ENCODE measurements around the gene RNF220. TPM values are rescaled to one million over a fixed set of nuclear protein-coding genes. Genes with fewer than 3 reads are reported as not detected.
A peak's percentile ranks its signal among the peaks of the same experiment; 100 is the strongest.

Gene RNF220
- total and polyA plus RNA-seq, 9 of the 15 experiments (the other 6 are each of a cell fraction or from before 2014, with no cell fraction given) = 5.1 to 117 (median 66.9) TPM

DNA sequence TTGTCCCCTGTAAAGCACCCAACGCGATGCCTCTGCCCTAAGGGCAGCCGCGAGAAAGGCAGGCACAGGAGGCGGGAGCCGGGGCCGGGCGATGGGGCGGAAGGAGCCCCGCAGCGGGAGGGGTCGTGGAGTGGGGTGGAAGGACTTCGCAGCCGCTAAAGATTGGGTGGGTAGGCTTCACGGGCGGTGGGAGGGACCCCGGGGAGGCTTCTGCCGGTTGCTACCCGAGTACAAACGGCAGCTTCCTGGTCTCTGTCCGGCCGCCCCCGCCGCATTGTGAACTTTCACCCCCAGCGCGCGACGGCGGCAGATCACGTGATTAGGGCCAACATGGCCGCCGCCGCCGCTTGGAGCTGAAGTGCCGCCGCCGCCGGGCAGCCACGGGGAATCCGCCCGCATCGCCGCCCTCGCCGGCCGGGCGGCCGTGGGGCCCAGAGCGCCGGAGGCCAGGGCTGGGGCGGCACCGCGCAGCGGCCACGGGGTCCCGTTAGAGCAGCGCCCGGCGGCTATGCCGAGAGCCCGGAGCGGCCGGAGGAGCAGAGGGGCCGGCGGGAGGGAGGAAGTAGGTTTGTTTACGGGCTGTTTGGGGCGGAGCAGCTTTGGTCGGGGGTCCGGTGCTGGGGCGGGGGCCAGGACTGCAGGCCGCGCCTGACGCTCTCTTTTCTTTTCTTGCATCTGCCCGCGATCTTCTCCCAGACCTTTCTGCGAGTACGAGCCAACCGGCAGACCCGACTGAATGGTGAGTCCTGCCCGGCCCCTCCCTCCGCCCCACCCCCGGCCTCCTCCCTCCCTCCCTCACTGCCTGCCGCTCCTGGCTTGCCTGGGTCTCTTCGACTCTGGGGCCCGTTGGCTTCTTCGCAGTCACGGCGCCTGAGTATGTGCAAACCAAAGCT, 226.8 kb downstream of the RNF220 start (continued):
- TF ChIP-seq RB1 (IDR thresholded peaks at IDR 0.05; ENCODE audit: low read depth) (peak; percentile 98), JUN (IDR thresholded peaks at IDR 0.05; ENCODE audit: borderline replicate concordance, low read depth, low read length) (no peak), JUN (CRISPR knock-in tag; IDR thresholded peaks at IDR 0.05; ENCODE audit: borderline replicate concordance) (no peak), CCNT2 (IDR thresholded peaks at IDR 0.05; ENCODE audit: borderline replicate concordance, extremely low read depth, insufficient read length, low read depth, low read length) (peak; percentile 92), KDM5B (IDR thresholded peaks at IDR 0.05; ENCODE audit: insufficient replicate concordance, low read depth, low read length) (peak; percentile 57), TAF15 (IDR thresholded peaks at IDR 0.05; ENCODE audit: low read depth, low read length) (no peak), ZNF589 (CRISPR knock-in tag; IDR thresholded peaks at IDR 0.05; ENCODE audit: low read depth) (no peak), CEBPB (tag; IDR thresholded peaks at IDR 0.05) (no peak), DDX20 (tag; IDR thresholded peaks at IDR 0.05; ENCODE audit: low read depth) (no peak), TCF3 (CRISPR knock-in tag; IDR thresholded peaks at IDR 0.05) (0 out of 2 replicates have a peak, but pooled peaks have one; percentile 2)
- TF ChIP-seq, protein P1, sequence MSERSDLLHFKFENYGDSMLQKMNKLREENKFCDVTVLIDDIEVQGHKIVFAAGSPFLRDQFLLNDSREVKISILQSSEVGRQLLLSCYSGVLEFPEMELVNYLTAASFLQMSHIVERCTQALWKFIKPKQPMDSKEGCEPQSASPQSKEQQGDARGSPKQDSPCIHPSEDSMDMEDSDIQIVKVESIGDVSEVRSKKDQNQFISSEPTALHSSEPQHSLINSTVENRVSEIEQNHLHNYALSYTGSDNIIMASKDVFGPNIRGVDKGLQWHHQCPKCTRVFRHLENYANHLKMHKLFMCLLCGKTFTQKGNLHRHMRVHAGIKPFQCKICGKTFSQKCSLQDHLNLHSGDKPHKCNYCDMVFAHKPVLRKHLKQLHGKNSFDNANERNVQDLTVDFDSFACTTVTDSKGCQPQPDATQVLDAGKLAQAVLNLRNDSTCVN (CRISPR knock-in tag; IDR thresholded peaks at IDR 0.05) = peak; percentile 31; the same call in 1 of the 2 replicates
- TF ChIP-seq, protein P2, sequence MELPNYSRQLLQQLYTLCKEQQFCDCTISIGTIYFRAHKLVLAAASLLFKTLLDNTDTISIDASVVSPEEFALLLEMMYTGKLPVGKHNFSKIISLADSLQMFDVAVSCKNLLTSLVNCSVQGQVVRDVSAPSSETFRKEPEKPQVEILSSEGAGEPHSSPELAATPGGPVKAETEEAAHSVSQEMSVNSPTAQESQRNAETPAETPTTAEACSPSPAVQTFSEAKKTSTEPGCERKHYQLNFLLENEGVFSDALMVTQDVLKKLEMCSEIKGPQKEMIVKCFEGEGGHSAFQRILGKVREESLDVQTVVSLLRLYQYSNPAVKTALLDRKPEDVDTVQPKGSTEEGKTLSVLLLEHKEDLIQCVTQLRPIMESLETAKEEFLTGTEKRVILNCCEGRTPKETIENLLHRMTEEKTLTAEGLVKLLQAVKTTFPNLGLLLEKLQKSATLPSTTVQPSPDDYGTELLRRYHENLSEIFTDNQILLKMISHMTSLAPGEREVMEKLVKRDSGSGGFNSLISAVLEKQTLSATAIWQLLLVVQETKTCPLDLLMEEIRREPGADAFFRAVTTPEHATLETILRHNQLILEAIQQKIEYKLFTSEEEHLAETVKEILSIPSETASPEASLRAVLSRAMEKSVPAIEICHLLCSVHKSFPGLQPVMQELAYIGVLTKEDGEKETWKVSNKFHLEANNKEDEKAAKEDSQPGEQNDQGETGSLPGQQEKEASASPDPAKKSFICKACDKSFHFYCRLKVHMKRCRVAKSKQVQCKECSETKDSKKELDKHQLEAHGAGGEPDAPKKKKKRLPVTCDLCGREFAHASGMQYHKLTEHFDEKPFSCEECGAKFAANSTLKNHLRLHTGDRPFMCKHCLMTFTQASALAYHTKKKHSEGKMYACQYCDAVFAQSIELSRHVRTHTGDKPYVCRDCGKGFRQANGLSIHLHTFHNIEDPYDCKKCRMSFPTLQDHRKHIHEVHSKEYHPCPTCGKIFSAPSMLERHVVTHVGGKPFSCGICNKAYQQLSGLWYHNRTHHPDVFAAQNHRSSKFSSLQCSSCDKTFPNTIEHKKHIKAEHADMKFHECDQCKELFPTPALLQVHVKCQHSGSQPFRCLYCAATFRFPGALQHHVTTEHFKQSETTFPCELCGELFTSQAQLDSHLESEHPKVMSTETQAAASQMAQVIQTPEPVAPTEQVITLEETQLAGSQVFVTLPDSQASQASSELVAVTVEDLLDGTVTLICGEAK (IDR thresholded peaks at IDR 0.05) = no peak; the same call in 1 of the 2 replicates
- TF ChIP-seq, protein P2 (CRISPR knock-in tag; IDR thresholded peaks at IDR 0.05) = no peak

All from K562 (cell line).